Measurements from ENCODE around the gene DNAH8.

Gene DNAH8

GRCh38 chr6:39021779-39022178 is 306.7 kb downstream of the DNAH8 start:
- DNase-seq, result no peak

GRCh38 chr6:39026175-39026574 is 311.1 kb downstream of the DNAH8 start:
- DNase-seq, result no peak

DNA sequence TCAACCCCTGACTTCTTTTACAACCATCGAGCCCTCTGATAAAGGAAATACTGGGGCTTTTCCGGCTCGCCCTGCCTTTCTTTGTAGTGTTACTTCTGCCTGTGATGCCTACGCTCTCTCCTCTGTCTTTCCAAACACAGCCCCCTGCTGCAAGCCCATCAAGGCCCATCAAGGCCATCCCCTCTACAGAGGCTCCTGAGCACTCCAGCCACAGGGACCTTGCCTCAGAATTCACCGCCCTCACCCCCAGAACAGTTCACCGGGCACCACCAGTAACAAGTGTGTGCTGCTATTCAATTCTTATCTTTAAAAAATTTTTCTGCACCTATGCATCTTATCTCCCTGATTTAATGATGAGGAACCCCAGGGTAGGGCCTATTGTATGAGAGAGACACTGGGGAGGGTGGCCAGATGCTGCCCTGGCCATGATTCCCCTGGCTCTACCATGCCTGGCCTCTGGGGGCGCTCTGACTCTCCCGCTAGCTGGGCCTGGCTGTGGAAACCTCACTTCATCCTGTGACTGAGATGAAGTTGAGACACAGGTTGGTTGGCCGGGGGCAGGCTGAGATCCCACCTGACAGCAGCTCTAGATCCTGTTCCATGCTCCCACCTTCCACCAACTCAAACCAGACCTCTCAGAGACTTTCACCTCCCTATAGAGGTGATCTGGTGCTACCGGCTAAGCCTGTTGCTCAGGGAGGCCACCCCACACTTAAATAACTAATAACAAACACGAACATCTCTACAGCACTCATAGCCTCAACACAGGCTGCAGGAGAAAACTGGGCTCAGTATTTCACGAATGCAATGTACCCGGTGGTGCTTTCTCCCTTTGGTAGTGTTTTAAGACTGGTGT is 314.3 kb downstream of the DNAH8 start:
- DNase-seq, result peak in 1 of 2 experiments; percentile 9

GRCh38 chr6:39035681-39036080 is 320.6 kb downstream of the DNAH8 start:
- DNase-seq, result no peak

DNA sequence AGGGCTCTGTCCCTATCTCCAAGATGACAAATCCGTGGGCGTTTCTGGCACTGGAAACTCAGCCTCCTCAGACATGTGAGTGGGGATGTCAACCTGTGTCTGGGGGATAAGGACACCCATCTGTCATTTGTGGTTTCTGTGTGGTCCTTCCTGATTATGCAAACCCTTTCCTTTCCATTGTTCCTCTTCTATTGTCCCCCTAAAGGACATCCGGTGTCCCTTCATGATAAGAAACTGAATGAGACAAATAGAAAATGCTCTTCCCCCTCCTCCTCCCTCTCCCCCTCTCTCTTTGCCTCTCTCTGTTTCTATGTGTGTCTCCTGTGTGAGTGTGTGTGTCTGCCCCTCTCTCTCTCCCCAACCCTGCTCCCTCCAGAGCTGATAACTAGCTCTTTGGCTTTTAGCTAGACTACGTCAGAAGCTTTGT is 322.0 kb downstream of the DNAH8 start:
- no peak for DNase-seq

GRCh38 chr6:39037707-39038106 is 322.6 kb downstream of the DNAH8 start:
- peak; percentile 22 to 75 for DNase-seq

DNA sequence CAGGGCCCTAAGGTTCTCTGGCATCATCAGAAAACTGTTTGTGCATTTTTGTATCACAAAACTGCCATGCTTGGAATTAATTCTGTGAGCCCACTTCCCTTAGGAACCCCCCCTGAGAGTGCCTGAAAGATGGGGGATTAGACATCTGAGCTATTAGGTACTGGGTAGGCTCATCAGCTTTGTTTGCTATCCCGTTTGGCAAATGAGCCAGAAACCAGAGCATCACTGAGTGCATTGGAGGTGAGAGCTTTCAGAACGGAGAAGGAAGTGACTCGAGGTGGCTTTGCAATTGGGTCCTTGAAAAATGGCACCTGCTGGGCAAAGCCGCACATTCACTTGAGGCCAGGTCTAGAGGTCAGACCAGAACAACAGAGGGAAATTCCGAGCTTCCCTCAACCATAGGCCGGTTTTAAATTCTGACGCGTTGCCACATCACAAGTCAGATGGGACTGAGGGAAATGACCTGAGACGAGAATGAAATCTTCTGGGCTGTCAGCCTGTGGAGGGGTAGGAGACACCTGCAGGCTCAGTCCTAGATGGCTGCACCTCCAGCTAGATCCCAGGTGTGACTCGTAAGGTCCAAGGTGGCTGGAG is 325.1 kb downstream of the DNAH8 start:
- DNase-seq, result no peak

GRCh38 chr6:39041072-39041471 is 326.0 kb downstream of the DNAH8 start:
- DNase-seq, result no peak

DNA sequence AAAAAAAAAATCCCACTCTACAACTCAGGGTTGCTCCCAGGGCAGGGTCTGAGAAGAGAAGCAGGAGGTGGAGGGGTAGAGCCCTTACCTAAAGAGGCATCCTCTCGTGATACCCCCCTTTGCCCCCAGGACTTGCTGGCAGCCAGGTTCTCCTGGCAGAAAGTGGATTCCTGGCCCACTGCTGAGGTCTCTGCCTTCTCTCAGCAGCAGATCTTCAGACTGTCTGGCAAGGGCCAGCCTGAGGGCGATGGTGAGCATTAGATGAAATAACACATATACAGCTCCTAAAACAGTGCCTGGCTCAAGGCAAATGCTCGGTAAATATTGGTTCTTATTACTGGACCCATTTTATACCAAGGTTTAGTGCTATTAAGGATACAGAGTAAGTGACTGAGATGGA is 328.7 kb downstream of the DNAH8 start:
- no peak for DNase-seq

- no peak for DNase-seq
Measured at GRCh38 chr6:39044181-39044580, 329.1 kb downstream of the DNAH8 start.

- DNase-seq, result no peak
Measured at GRCh38 chr6:39047434-39048327, 332.6 kb downstream of the DNAH8 start.

DNA sequence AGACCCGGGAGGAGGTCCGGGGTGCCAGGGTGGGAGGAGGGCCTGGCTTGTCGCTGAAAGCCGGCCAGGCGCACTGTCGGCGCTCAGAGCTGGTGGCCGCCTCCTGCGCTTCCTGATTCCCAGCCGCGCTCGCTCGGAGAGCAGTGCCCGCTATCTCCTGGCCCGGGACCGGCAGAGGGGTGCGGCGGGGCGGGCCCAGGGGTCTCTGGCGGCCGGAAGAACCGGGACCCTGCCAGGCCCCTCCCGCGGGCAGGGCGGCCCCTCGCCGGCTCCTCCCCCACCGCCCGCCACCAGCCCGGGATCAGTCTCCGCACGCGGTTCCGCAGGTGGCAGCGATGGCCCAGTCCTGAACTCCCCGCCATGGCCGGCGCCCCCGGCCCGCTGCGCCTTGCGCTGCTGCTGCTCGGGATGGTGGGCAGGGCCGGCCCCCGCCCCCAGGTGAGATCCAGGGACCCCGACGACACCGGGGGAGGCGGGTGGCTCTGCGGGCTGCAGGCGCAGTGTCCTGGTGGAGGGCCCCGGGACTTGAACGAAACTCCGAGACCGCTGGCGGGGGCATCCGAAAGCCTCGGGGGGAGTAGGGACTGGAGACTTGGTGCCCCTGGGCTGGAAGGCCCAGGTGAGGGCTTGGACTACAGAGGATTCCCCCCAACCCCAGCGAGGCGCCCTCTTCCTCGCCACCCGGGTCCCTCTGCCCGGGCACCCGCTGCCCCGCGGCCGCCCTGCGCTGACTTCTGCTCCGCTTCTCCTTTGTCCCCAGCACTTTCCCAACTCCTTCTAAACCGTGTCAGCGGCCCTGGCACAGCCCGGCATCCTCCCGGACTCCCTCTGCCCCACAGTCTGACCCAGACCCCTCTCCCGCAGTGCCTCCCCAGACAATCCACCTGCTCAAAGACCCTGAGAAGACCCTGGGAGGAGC is 333.6 kb downstream of the DNAH8 start, which contains the start of gene GLP1R:
Gene GLP1R (plus strand): TSS at position 301 of the 919 bp plus-strand sequence. CDS start 60 bp downstream, at position 361.
- DNase-seq, result no peak

GRCh38 chr6:39049575-39050283 is 334.6 kb downstream of the DNAH8 start:
- no peak for DNase-seq

GRCh38 chr6:39050453-39051112 is 335.5 kb downstream of the DNAH8 start:
- no peak for DNase-seq

DNA sequence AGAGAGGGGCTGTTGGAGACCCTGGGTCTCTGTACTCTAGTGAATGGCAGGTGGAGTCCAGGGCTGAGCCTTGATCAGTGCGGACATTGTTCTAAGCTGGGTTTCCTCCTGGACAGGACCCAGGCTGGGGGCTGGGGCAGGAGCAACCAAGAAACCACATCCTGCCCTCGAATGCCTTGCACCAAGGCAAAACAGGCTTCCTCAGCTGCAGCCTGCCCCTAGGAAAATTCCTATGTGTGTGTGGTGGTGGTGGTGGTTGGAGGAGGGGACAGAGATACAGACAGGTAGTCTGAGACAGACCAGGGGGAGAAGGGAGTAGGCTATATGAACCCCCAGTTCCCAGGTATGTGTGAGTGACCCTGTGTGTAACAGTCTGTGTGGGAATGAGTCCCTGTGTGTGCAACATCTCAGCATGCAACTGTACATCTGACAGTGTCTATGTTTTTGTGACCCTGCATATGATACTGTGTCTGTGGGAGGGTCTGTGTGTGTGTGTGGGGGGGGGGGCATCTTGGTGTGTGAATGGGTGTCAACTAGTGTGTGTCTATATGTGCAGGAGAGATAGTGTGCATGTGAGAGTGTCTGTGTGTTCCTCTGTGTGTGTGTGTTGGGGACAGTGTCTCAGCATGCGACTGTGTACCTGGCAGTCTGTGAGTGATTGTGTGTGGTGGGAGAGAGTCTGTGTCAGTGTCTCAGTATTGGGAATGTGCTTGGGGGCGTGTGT is 336.4 kb downstream of the DNAH8 start:
- DNase-seq, result no peak

DNA sequence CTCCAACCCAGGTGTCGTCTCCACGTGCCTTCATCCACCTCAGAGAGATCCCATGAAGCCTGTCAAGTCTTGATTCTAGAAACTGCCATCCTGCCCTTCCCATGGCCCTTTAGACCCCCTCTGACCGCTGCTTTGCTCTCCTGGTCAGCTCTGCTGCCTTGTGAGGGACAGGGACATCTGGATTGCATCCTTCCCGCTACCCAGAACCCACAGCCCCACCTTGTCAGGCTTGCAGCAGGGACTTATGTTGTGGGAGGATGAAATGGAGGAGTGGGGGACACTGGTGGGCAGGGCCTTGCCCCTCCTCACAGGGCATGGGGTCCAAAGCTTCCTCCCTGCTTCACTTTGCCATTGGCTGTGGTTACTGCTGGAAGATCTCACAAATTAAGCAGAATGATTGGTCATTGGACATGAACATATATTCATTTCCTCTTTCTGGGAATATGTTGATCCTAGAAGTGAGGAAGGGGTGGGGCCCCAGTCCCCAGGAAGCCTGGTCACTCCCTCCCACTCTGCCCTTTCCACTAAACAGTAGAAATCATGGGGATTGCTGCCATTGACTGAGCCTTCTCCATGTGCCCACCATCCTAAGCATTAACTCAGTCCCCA is 338.0 kb downstream of the DNAH8 start:
- DNase-seq, result no peak

- no peak for DNase-seq
Measured at GRCh38 chr6:39053854-39054576, 338.9 kb downstream of the DNAH8 start.

DNA sequence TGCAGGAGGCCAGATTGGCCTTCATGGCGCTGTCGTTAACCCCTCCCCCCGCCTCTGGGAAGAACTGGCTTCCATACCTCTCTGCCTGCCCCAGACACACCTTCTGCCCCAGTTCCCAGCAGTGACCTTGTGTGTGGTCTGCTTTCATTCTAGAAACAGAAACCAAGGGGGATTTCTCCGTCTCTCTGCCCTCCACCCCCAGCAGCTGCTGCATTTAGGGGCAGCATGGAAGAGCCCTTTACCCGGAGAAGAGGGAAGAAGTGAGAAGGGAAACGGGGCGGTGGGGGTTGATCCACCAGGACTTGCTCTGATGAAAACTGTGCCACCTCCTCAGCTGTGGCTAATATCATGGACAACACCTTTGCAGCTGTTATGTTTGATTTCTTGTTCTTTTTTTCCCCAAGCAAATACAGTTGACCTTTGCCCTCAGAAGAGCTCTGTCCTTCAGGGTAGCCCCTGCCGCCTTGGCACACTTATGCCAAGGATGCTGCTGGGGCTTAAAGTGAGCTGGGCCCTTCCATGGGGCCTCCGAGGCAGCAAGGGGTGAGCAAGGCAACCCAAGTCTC is 339.5 kb downstream of the DNAH8 start:
- no peak for DNase-seq

DNA sequence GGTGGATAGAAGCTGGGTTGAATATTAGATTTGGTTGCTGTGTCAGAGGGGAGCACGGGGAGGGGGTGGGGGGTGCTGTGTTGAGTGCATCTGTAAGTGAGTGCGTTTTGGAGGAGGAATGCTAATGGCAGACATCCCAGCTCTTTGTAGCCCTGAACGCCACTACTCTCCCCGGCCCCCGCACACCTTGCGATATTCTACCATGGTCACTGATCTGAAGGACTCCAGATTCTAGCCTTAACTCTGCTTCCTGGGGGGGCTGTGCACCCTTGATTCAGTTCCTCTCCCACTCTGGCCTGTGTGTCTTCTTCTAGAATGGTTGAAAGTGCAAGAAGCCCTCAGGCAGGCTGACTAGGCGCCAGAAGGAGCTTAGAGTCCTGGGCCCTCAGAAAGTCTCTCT is 340.6 kb downstream of the DNAH8 start:
- DNase-seq, result no peak

Data from NCI-H446 (cell line).